Suprapubic skin (tissue), 4 donors: ENCODE data around the gene KCNK5. TPM values are rescaled to one million over a fixed set of nuclear protein-coding genes. Genes with fewer than 3 reads are reported as not detected.

Experiments used
- DNase-seq, 2 donors: peaks; one replicate each; pipeline ENCODE4 v3.0.0-alpha.2; 2019; ENCODE audit warnings: low spot score in 2 of 2
- H3K27ac ChIP-seq: fragments of 200-600 bp; sonication (generic); one replicate; pipeline ENCODE4 v1.5.1; 2019
- H3K27me3 ChIP-seq: fragments of 200-600 bp; sonication (generic); one replicate; pipeline ENCODE4 v1.5.1; 2019
- H3K36me3 ChIP-seq: fragments of 200-600 bp; sonication (generic); one replicate; pipeline ENCODE4 v1.5.1; 2019
- H3K4me1 ChIP-seq: fragments of 200-600 bp; sonication (generic); one replicate; pipeline ENCODE4 v1.5.1; 2019
- H3K4me3 ChIP-seq: fragments of 200-600 bp; sonication (generic); one replicate; pipeline ENCODE4 v1.5.1; 2019; ENCODE audit warnings: mild to moderate bottlenecking
- H3K9me3 ChIP-seq: fragments of 200-600 bp; sonication (generic); one replicate; pipeline ENCODE4 v1.5.1; 2019
- EP300 ChIP-seq: sonication (generic); formaldehyde crosslinking; IDR thresholded peaks from one replicate; pipeline ENCODE4 v1.6.1; 2017; ENCODE audit warnings: antibody characterized with exemption
- POLR2A ChIP-seq, 2 donors: fragments of 450-650 bp; IDR thresholded peaks; one replicate each; pipeline ENCODE4 v1.6.1; 2017; ENCODE audit warnings: antibody characterized with exemption in 2 of 2, mild to moderate bottlenecking in 2 of 2, moderate library complexity in 2 of 2
- POLR2AphosphoS5 ChIP-seq, 3 donors: sonication (generic); formaldehyde crosslinking; IDR thresholded peaks; one replicate each; pipeline ENCODE4 v1.6.1; 2017; ENCODE audit warnings: antibody characterized with exemption in 3 of 3
- WGBS: methylation state at CpG from one replicate; pipeline ENCODE4 v1.1.5; 2018; 5-methylcytosine and 5-hydroxymethylcytosine counted together
- total RNA-seq, 4 donors: library from RNA; depleted of rRNA; stranded (reverse); fragments of >200 nt; gene quantifications; one replicate each; pipeline ENCODE4 v1.1.0, GENCODE V29; 2016
- TF ChIP-seq, protein P1 (sequence below), 2 donors: fragments of 200-600 bp in 1 of 2; fragments of 450-650 bp in 1 of 2; sonication (generic) in 1 of 2; IDR thresholded peaks; one replicate each; pipeline ENCODE4 v1.5.1; 2016 to 2019; ENCODE audit warnings: antibody characterized with exemption in 2 of 2, mild to moderate bottlenecking in 1 of 2, moderate library complexity in 1 of 2

Gene KCNK5
- total RNA-seq, 4 donors from 2014 or later = 18.6 to 43.9 (median 26.3) TPM

DNA sequence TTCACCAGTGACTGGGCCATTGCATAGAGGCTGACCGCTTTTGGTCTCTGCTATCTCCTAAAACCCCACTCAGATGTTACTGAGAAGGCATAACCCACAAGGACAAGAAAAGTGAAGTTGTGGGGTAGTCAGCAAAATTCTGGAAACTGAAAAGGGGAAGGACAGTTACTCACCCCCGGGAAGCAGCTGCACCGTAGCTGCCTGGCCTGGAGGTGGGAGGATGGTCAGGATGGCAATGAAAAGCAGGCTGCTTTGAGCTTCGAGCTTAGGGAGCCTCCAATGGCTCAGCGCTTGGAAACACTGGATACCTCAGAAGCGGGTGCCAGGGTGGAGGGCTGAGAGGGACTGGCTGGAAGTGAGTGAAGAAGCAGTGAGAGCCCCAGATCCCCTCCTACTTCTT lies 56.0 kb downstream of the KCNK5 start:
- H3K27me3 ChIP-seq = no peaks in the 10 kb centered on the region
- no peaks in the 10 kb centered on the region for H3K9me3 ChIP-seq
- peak in 1 of 2 donors; percentile 31 for DNase-seq
- 79% methylated on average over 6 of the region's 6 CpGs for whole genome bisulfite sequencing
- H3K27ac ChIP-seq = no peak overlapping the region
- peaks cover 3% of the 10 kb centered on the region for H3K4me1 ChIP-seq
- no peak overlapping the region for H3K4me3 ChIP-seq
- no peaks in the 10 kb centered on the region for H3K36me3 ChIP-seq
- TF ChIP-seq, protein P1, sequence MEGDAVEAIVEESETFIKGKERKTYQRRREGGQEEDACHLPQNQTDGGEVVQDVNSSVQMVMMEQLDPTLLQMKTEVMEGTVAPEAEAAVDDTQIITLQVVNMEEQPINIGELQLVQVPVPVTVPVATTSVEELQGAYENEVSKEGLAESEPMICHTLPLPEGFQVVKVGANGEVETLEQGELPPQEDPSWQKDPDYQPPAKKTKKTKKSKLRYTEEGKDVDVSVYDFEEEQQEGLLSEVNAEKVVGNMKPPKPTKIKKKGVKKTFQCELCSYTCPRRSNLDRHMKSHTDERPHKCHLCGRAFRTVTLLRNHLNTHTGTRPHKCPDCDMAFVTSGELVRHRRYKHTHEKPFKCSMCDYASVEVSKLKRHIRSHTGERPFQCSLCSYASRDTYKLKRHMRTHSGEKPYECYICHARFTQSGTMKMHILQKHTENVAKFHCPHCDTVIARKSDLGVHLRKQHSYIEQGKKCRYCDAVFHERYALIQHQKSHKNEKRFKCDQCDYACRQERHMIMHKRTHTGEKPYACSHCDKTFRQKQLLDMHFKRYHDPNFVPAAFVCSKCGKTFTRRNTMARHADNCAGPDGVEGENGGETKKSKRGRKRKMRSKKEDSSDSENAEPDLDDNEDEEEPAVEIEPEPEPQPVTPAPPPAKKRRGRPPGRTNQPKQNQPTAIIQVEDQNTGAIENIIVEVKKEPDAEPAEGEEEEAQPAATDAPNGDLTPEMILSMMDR (IDR thresholded peaks at IDR 0.05) = no peak
- TF ChIP-seq POLR2AphosphoS5 (IDR thresholded peaks at IDR 0.05) (no peak), POLR2A (IDR thresholded peaks at IDR 0.05) (no peak), EP300 (no peak)

GRCh38 chr6:39172377-39172757 lies 56.9 kb downstream of the KCNK5 start:
- Histone ChIP-seq H3K9me3 (no peaks in the 10 kb centered on the region), H3K27ac (no peak overlapping the region), H3K4me1 (peaks cover 3% of the 10 kb centered on the region), H3K36me3 (no peaks in the 10 kb centered on the region), H3K27me3 (no peaks in the 10 kb centered on the region), H3K4me3 (no peak overlapping the region)
- TF ChIP-seq POLR2AphosphoS5 (IDR thresholded peaks at IDR 0.05) (no peak), EP300 (no peak), POLR2A (IDR thresholded peaks at IDR 0.05) (no peak)
- TF ChIP-seq, protein P1 (IDR thresholded peaks at IDR 0.05) = no peak
- WGBS = 72% methylated on average over 4 of the region's 5 CpGs
- DNase-seq = no peak

DNA sequence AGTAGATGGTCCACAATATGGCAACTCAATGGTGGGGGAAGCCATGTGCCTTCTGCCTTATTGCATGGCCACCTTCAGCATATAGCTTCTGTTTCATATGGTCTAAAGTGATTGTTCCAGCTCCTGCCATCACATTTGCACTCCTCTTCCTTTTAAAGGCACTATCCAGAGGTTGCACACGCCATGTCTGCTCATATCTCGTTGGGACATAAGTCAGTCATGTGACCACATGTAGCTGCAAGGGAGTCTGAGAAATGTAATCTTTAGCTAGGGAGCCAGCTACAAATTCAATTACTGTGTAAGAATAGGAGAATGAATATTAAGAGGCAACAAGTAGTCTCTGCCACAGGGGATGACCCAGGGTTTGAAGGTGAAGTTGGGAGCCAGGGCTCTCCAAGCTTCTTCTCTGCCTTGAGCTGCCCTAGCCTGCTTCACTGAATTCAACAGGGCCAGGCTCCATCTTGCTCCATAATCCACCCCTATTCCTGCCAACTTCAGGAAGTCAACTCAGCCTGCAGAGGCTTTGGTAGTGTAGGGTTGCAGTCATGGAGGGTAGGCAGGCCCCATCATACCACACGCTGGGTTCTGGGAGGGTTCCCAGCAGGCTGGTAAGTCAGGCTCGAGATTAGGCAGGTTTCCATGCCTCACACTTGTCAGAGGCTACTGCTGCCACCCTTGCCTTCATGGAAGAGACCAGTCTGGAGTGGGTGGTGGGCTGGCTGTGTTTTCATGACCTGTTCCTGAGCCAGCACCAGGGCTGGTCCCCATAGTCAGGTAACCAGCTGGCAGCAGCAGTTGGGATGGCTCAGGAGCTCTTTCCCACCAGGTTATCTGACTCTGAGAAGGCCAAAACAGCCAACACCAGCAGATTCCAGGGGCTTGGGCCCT lies 57.5 kb downstream of the KCNK5 start:
- no peak overlapping the region for H3K4me3 ChIP-seq
- H3K27ac ChIP-seq = no peak overlapping the region
- H3K27me3 ChIP-seq = peaks cover 3% of the 10 kb centered on the region
- H3K9me3 ChIP-seq = no peaks in the 10 kb centered on the region
- 80% methylated on average over 4 of the region's 4 CpGs for WGBS
- H3K4me1 ChIP-seq = peaks cover 4% of the 10 kb centered on the region
- no peaks in the 10 kb centered on the region for H3K36me3 ChIP-seq
- TF ChIP-seq POLR2AphosphoS5 (IDR thresholded peaks at IDR 0.05) = no peak
- TF ChIP-seq POLR2A (IDR thresholded peaks at IDR 0.05) = no peak
- no peak for TF ChIP-seq EP300
- TF ChIP-seq, protein P1 (IDR thresholded peaks at IDR 0.05) = no peak
- peak in 1 of 2 donors; percentile 59 for DNase-seq

DNA sequence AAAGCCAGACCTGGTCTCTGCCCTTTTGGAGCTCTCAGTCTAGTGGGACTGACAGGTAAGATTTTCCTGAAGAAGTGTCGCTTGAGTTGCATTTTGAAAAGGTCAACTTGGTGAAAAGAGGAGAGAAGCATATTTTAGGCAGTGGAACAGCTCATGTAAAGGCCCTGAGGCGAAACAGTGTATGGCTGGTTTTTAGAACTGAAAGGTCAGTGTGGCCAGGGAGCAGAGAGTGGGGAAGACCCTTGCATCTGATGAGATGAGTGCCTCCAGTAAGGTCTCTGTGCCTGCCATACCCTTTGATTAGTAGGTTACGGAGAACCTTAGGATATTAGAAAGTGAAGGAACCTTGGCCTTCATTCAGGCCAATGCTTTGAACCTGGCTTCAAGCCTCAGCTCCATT lies 58.4 kb downstream of the KCNK5 start:
- peaks cover 11% of the 10 kb centered on the region for H3K27me3 ChIP-seq
- H3K4me1 ChIP-seq = peaks cover 8% of the 10 kb centered on the region
- H3K4me3 ChIP-seq = no peak overlapping the region
- H3K36me3 ChIP-seq = no peaks in the 10 kb centered on the region
- H3K9me3 ChIP-seq = no peaks in the 10 kb centered on the region
- 89% methylated on average over 3 of the region's 3 CpGs for WGBS
- no peak for DNase-seq
- no peak for TF ChIP-seq POLR2A (IDR thresholded peaks at IDR 0.05)
- no peak for TF ChIP-seq POLR2AphosphoS5 (IDR thresholded peaks at IDR 0.05)
- TF ChIP-seq, protein P1 (IDR thresholded peaks at IDR 0.05) = no peak
- TF ChIP-seq EP300 = no peak
- H3K27ac ChIP-seq = no peak overlapping the region

DNA sequence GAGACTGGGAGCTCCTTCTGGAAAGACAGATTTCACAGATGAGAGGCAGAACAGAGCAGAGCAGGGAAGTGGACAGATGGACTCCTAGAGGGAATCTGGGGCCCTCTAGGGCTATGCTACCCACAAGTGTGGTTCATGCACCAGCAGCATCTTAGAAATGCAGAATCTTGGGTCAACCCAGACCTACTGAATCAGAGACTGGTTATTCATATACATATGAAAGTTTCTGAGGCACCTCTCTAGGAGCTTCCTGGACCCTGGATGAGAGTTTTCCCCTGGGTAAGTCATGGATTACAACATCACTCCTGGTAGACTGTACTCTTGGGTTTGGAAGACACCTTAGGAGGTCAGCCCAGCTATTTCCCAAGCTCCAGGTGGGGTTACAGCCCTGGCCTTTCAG lies 58.9 kb downstream of the KCNK5 start:
- Histone ChIP-seq H3K4me3 (no peak overlapping the region), H3K9me3 (no peaks in the 10 kb centered on the region), H3K4me1 (peaks cover 8% of the 10 kb centered on the region), H3K36me3 (no peaks in the 10 kb centered on the region), H3K27me3 (peaks cover 11% of the 10 kb centered on the region), H3K27ac (peak overlapping the region; percentile 32)
- TF ChIP-seq, protein P1 (IDR thresholded peaks at IDR 0.05) = no peak
- TF ChIP-seq POLR2A (IDR thresholded peaks at IDR 0.05) = no peak
- no peak for TF ChIP-seq EP300
- TF ChIP-seq POLR2AphosphoS5 (IDR thresholded peaks at IDR 0.05) = no peak
- DNase-seq = no peak
